ENCODE results near the gene DPP6. TPM values are rescaled to one million over a fixed set of nuclear protein-coding genes. Genes with fewer than 3 reads are reported as not detected.

Gene DPP6
- polyA plus RNA-seq, 2 of the 4 experiments (the other 2 are of a cell fraction) = not detected

GRCh38 chr7:154394804-154395203, 342.6 kb downstream of the DPP6 start (continued):
- TF ChIP-seq EHMT2 (IDR thresholded peaks at IDR 0.05; ENCODE audit: low read depth) (no peak), MAZ (IDR thresholded peaks at IDR 0.05; ENCODE audit: borderline replicate concordance, low read depth, low read length) (no peak), ATOH8 (CRISPR knock-in tag; IDR thresholded peaks at IDR 0.05; ENCODE audit: low read depth) (no peak), EP300 (IDR thresholded peaks at IDR 0.05) (no peak), JUNB (IDR thresholded peaks at IDR 0.05) (no peak), ESRRA (IDR thresholded peaks at IDR 0.05; ENCODE audit: borderline replicate concordance, low read length) (no peak)

DNA sequence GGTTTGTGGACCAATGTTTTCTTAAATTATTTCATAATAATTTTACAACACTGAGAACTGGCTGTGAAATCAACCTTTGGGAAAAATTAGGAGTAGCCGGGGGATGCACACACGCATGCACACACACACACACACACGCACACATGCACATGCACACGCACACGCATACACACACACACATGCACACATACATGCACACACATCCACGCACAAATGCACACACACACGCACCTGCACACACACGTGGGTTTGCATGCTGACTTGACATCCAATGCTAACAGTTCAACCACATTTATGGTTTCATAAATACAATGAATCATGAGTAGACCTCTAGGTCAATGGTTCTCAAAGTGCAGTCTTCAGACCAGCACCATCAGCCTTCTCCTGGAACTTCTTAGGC, 354.1 kb downstream of the DPP6 start:
- ChIA-PET POLR2A (no interaction called here), CTCF (no interaction called here)
- no peaks in the 10 kb centered on the region for H3K4me1 ChIP-seq
- H3K9me3 ChIP-seq = no peaks in the 10 kb centered on the region
- no peak for TF ChIP-seq SREBF2 (IDR thresholded peaks at IDR 0.05)
- TF ChIP-seq FOSB (CRISPR knock-in tag; IDR thresholded peaks at IDR 0.05) = no peak
- TF ChIP-seq NFE2L2 (conservative IDR thresholded peaks at IDR 0.05; ENCODE audit: low read length) = no peak
- TF ChIP-seq ZNF302 (CRISPR knock-in tag; IDR thresholded peaks at IDR 0.05) = no peak
- TF ChIP-seq, protein P1, sequence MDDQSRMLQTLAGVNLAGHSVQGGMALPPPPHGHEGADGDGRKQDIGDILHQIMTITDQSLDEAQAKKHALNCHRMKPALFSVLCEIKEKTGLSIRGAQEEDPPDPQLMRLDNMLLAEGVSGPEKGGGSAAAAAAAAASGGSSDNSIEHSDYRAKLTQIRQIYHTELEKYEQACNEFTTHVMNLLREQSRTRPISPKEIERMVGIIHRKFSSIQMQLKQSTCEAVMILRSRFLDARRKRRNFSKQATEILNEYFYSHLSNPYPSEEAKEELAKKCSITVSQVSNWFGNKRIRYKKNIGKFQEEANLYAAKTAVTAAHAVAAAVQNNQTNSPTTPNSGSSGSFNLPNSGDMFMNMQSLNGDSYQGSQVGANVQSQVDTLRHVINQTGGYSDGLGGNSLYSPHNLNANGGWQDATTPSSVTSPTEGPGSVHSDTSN (IDR thresholded peaks at IDR 0.05) = no peak
- TF ChIP-seq, protein P2, sequence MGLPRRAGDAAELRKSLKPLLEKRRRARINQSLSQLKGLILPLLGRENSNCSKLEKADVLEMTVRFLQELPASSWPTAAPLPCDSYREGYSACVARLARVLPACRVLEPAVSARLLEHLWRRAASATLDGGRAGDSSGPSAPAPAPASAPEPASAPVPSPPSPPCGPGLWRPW (IDR thresholded peaks at IDR 0.05) = no peak
- TF ChIP-seq RNF2 (IDR thresholded peaks at IDR 0.05; ENCODE audit: borderline replicate concordance, low read depth) = no peak
- 11% methylated on average over 8 of the region's 8 CpGs for WGBS (ENCODE audit: missing lambda C conversion rate)
- DNase-seq (ENCODE audit: low read depth in 1 of 2, low spot score in 1 of 2) (no peak), FAIRE-seq (no peak), ATAC-seq (no peak)
- no peak overlapping the region for H3K4me3 ChIP-seq
- no peak overlapping the region for H3K4me2 ChIP-seq
- H3K27ac ChIP-seq = no peak overlapping the region

GRCh38 chr7:154409703-154410311, 357.6 kb downstream of the DPP6 start:
- TF ChIP-seq RCOR1 (IDR thresholded peaks at IDR 0.05; ENCODE audit: low read depth, low read length) = no peak
- TF ChIP-seq MAX (IDR thresholded peaks at IDR 0.05) = no peak
- no peak for TF ChIP-seq CBX8 (IDR thresholded peaks at IDR 0.05)
- TF ChIP-seq ZNF302 (CRISPR knock-in tag; IDR thresholded peaks at IDR 0.05) = no peak
- TF ChIP-seq, protein P3, sequence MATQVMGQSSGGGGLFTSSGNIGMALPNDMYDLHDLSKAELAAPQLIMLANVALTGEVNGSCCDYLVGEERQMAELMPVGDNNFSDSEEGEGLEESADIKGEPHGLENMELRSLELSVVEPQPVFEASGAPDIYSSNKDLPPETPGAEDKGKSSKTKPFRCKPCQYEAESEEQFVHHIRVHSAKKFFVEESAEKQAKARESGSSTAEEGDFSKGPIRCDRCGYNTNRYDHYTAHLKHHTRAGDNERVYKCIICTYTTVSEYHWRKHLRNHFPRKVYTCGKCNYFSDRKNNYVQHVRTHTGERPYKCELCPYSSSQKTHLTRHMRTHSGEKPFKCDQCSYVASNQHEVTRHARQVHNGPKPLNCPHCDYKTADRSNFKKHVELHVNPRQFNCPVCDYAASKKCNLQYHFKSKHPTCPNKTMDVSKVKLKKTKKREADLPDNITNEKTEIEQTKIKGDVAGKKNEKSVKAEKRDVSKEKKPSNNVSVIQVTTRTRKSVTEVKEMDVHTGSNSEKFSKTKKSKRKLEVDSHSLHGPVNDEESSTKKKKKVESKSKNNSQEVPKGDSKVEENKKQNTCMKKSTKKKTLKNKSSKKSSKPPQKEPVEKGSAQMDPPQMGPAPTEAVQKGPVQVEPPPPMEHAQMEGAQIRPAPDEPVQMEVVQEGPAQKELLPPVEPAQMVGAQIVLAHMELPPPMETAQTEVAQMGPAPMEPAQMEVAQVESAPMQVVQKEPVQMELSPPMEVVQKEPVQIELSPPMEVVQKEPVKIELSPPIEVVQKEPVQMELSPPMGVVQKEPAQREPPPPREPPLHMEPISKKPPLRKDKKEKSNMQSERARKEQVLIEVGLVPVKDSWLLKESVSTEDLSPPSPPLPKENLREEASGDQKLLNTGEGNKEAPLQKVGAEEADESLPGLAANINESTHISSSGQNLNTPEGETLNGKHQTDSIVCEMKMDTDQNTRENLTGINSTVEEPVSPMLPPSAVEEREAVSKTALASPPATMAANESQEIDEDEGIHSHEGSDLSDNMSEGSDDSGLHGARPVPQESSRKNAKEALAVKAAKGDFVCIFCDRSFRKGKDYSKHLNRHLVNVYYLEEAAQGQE (IDR thresholded peaks at IDR 0.05) = peak; percentile 93
- TF ChIP-seq BHLHE40 (IDR thresholded peaks at IDR 0.05; ENCODE audit: low read depth, low read length) = no peak
- no peaks in the 10 kb centered on the region for H3K9me3 ChIP-seq
- WGBS (ENCODE audit: missing lambda C conversion rate) = 1% methylated on average over 5 of the region's 5 CpGs
- POLR2A ChIA-PET = no interaction called here
- H3K4me2 ChIP-seq = no peak overlapping the region
- no peaks in the 10 kb centered on the region for H3K4me1 ChIP-seq
- H3K4me3 ChIP-seq = no peak overlapping the region
- no peak for FAIRE-seq
- no peak overlapping the region for H3K27ac ChIP-seq
- CTCF ChIA-PET = no interaction called here
- DNase-seq (ENCODE audit: low read depth in 1 of 2, low spot score in 1 of 2) = peak in 1 of 2 experiments; percentile 6
- no peak for ATAC-seq
